ENCODE results near the gene KIAA1755.
A peak's percentile ranks its signal among the peaks of the same experiment; 100 is the strongest.

The KIAA1755 gene

GRCh38 chr20:38179846-38180245 lies 80.7 kb downstream of the KIAA1755 start:
- DNase-seq = no peak

- DNase-seq = no peak
Observed at GRCh38 chr20:38178581-38178980, 82.0 kb downstream of the KIAA1755 start.

- no peak for DNase-seq
Observed at GRCh38 chr20:38178065-38178491, 82.5 kb downstream of the KIAA1755 start.

GRCh38 chr20:38177201-38177600 lies 83.3 kb downstream of the KIAA1755 start:
- DNase-seq = no peak

- DNase-seq = no peak
Observed at GRCh38 chr20:38175304-38176180, 85.0 kb downstream of the KIAA1755 start.

GRCh38 chr20:38173237-38174156 lies 87.0 kb downstream of the KIAA1755 start:
- no peak for DNase-seq

GRCh38 chr20:38172408-38172807 lies 88.1 kb downstream of the KIAA1755 start:
- DNase-seq = no peak

GRCh38 chr20:38171675-38172043 lies 88.9 kb downstream of the KIAA1755 start:
- no peak for DNase-seq

- DNase-seq = no peak
Observed at GRCh38 chr20:38170826-38171674, 89.5 kb downstream of the KIAA1755 start.

- no peak for DNase-seq
Observed at GRCh38 chr20:38170219-38170825, 90.2 kb downstream of the KIAA1755 start.

GRCh38 chr20:38169636-38170193 lies 90.8 kb downstream of the KIAA1755 start:
- no peak for DNase-seq

GRCh38 chr20:38168791-38169589 lies 91.5 kb downstream of the KIAA1755 start:
- DNase-seq = no peak

- DNase-seq = no peak
Observed at GRCh38 chr20:38167851-38168760, 92.4 kb downstream of the KIAA1755 start.

GRCh38 chr20:38167328-38167850 lies 93.1 kb downstream of the KIAA1755 start:
- DNase-seq = no peak

- DNase-seq = no peak
Observed at GRCh38 chr20:38166703-38167233, 93.8 kb downstream of the KIAA1755 start.

- DNase-seq = no peak
Observed at GRCh38 chr20:38165966-38166702, 94.4 kb downstream of the KIAA1755 start.

- peak; percentile 36 to 38 for DNase-seq
Observed at GRCh38 chr20:38165089-38165965, 95.2 kb downstream of the KIAA1755 start, which contains the start of gene TGM2. Gene TGM2, minus strand, starts transcription at chr20:38165270. Its CDS starts 72 bp downstream, at chr20:38165198.

All from NCI-H2081 (cell line).